WERI-Rb-1 (cell line): ENCODE measurements around the gene FAM43B.

ENCODE experiments used
- DNase-seq: peaks from one replicate; pipeline ENCODE4 v3.0.0-alpha.2; 2020
- H3K27ac ChIP-seq: fragments of 250-450 bp; sonication (Bioruptor Pico); 2 replicates; pipeline ENCODE4 v1.5.1; 2020; ENCODE audit warnings: mild to moderate bottlenecking, moderate library complexity
- H3K27me3 ChIP-seq: fragments of 250-450 bp; sonication (Bioruptor Pico); 2 replicates; pipeline ENCODE4 v1.5.1; 2021; ENCODE audit warnings: mild to moderate bottlenecking, low read depth, moderate library complexity; ENCODE audit not compliant: insufficient read depth, severe bottlenecking
- H3K36me3 ChIP-seq: fragments of 250-450 bp; sonication (Bioruptor Pico); 2 replicates; pipeline ENCODE4 v1.5.1; 2020; ENCODE audit warnings: mild to moderate bottlenecking, moderate library complexity
- H3K4me3 ChIP-seq: 2 replicates; pipeline ENCODE4 v1.5.1; 2011; ENCODE audit warnings: low read depth, mild to moderate bottlenecking, control low read depth, low read length
- H3K9me3 ChIP-seq: fragments of 250-450 bp; sonication (Bioruptor Pico); 2 replicates; pipeline ENCODE4 v1.5.1; 2021; ENCODE audit warnings: mild to moderate bottlenecking, moderate library complexity; ENCODE audit not compliant: severe bottlenecking
- TF ChIP-seq, protein P1 (sequence below): IDR thresholded peaks from 2 replicates; pipeline ENCODE4 v1.5.1; 2011; ENCODE audit warnings: low read depth, mild to moderate bottlenecking, control low read depth, inconsistent platforms, low read length

Gene FAM43B

DNA sequence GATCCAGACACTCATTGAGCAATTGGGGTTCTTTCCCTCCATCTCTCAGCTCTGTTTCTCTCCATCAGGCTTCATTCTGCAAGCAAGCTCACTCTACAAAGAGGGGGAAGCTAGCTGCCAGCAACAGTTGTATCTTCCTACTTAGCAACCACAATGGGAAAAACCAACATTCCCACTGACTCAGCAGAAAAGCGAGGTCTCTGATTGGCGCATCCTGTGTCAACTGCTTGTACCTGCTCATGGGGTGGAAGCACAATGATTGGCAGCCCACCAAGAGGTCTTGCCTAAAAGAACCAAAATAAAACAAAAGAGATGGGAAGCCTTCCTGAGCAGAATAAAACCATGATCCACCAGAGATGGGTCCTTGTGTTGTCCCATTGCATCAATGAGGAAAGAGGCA, 32.5 kb downstream of the FAM43B start:
- Histone ChIP-seq H3K27me3 (no peaks in the 10 kb centered on the region), H3K9me3 (no peaks in the 10 kb centered on the region), H3K36me3 (no peaks in the 10 kb centered on the region), H3K27ac (no peak overlapping the region), H3K4me3 (no peak overlapping the region)
- no peak for DNase-seq
- TF ChIP-seq, protein P1, sequence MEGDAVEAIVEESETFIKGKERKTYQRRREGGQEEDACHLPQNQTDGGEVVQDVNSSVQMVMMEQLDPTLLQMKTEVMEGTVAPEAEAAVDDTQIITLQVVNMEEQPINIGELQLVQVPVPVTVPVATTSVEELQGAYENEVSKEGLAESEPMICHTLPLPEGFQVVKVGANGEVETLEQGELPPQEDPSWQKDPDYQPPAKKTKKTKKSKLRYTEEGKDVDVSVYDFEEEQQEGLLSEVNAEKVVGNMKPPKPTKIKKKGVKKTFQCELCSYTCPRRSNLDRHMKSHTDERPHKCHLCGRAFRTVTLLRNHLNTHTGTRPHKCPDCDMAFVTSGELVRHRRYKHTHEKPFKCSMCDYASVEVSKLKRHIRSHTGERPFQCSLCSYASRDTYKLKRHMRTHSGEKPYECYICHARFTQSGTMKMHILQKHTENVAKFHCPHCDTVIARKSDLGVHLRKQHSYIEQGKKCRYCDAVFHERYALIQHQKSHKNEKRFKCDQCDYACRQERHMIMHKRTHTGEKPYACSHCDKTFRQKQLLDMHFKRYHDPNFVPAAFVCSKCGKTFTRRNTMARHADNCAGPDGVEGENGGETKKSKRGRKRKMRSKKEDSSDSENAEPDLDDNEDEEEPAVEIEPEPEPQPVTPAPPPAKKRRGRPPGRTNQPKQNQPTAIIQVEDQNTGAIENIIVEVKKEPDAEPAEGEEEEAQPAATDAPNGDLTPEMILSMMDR, result no peak

DNA sequence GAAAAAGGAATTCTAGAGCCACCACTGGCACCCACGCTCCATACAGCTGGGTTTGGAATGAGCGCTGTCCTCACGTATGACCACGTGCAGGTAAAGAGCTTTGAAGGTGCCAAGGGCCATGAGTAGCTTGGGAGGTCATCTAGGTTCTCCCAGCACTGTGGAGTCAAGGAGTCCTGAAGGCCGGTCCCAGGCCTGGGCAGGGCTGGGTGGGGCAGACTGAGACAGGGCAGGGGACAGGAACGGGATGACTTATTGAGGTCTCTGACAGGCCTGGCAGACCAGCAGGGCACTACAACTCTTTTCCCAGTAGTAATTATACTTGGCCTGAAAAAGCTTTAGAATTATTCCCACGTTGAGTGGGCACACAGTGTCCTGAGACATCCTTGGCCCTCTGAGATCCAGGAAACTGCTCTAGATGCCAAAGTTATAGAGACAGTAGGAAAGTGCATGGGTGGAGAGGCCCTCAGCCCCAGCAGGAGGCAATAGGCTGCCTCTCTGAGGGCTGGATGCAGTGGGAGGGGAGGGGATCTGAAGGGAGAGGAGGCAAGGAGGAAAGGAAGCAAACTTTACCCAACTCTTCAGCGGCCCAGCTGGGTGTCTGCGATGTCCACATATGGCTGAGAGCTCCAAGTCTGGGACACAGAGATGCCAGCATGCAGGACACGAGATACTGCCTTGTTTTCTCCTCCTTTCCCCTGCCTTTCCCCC, 34.7 kb downstream of the FAM43B start:
- no peaks in the 10 kb centered on the region for H3K9me3 ChIP-seq
- H3K4me3 ChIP-seq, result no peak overlapping the region
- H3K27ac ChIP-seq, result no peak overlapping the region
- H3K27me3 ChIP-seq, result no peaks in the 10 kb centered on the region
- H3K36me3 ChIP-seq, result no peaks in the 10 kb centered on the region
- TF ChIP-seq, protein P1, result no peak
- no peak for DNase-seq

DNA sequence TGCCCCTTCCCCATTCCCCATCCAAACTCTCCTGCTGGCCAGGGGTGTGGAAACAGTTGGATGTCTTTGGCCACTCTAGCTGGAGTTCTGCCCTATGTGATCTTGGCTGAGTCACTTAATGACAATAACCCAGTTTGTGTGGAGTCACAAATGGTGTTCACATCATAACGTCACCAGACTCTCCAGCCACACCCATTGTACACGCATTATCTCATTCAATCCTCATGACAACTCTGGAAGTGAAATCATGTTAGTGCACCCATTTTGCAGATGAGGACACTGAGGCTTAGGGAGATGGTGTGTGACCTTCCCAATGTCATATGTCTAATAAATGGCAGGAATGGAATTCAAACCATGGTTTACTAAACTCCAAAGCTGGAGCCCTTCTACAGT, 35.3 kb downstream of the FAM43B start:
- TF ChIP-seq, protein P1, result no peak
- H3K9me3 ChIP-seq, result no peaks in the 10 kb centered on the region
- no peak overlapping the region for H3K27ac ChIP-seq

DNA sequence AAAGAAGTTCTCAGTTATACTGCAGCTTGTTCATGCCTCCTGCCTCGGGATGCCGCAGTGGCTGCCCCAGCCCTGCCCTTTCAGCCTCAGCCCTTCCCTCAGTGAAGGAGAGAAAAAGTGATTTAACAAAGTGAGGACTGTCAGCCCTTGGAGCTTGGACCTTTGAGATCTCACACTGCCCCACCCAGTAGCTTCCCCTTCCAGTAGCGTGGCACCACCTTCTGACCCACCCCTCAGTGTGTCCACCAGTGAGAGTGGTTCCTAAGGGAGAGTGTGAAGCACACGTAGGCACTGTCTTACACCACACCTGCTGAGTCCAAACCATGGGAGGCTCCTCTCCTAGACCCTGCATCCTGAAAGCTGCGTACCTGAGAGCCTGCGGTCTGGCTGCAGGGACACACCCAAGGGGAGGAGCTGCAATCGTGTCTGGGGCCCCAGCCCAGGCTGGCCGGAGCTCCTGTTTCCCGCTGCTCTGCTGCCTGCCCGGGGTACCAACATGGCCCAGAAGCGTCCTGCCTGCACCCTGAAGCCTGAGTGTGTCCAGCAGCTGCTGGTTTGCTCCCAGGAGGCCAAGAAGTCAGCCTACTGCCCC, 36.4 kb downstream of the FAM43B start, which contains the start of gene CDA:
TSS of gene CDA (plus strand) at position 464 of the 592 bp plus-strand sequence. CDS start at position 497, 33 bp downstream.
- Histone ChIP-seq H3K9me3 (no peaks in the 10 kb centered on the region), H3K27ac (peak within 1 kb of the TSS; percentile 32), H3K4me3 (peak within 1 kb of the TSS; percentile 35)

More for the DNA sequence above, 35.3 kb downstream of the FAM43B start:
- Histone ChIP-seq H3K27me3 (no peaks in the 10 kb centered on the region), H3K36me3 (no peaks in the 10 kb centered on the region), H3K4me3 (no peak overlapping the region)
- DNase-seq, result no peak

DNA sequence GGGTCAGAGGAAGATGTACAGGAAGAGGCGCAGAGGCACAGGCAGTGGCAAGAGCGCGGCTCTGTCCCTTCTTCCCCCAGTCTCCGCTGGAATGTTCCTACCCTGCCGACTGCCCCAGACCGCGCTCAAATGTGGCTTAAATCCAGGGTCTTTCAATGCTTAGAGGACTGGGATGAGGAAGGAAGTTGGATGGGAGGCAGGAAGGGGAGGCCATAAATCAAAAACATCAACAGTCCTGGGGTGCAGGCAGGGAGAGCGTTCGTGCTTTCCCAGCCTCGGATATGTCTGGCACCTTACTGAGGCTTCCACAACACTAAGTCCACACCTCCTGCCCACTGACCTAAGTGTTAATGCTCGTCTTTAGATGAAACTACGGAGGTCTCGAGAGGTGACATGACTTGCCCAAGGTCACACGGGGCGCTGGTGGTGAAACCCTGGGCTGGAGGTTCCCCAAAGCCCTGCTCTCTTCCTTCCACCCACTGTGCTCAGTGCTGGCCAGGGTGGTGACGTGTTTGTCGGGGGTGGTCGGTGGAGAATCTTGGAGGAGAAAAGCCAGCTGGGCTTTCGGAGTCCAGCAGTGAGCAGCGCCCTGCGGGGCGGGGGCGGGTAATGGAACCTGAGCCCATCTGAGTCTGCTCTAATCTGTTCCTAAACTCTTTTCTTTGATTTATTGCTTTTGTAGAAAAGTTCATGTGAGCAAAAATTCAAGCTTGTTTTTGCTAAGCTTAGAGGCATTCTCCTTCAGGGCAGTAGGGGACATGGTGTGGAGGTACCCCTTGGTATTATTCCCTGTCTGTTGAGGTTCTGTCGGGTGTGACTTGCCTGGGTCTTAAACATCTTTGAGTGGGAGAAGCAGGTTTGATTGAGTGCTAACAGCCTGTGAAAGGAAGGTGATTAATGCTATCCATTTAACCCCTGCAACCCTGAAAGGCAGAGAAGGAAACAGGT, 37.2 kb downstream of the FAM43B start:
- H3K4me3 ChIP-seq, result peak overlapping the region; percentile 35

More for the DNA sequence above, 36.4 kb downstream of the FAM43B start, which contains the start of gene CDA:
- Histone ChIP-seq H3K36me3 (no peaks in the 10 kb centered on the region), H3K27me3 (no peaks in the 10 kb centered on the region)
- TF ChIP-seq, protein P1, result no peak
- no peak for DNase-seq

More for the DNA sequence above, 37.2 kb downstream of the FAM43B start:
- DNase-seq, result peak; percentile 75
- H3K36me3 ChIP-seq, result no peaks in the 10 kb centered on the region
- no peaks in the 10 kb centered on the region for H3K27me3 ChIP-seq
- H3K9me3 ChIP-seq, result no peaks in the 10 kb centered on the region
- TF ChIP-seq, protein P1, result no peak
- peak overlapping the region; percentile 32 for H3K27ac ChIP-seq
